ENCODE measurements around the gene ZNF106.

Gene ZNF106

GRCh38 chr15:42364529-42364928, 126.4 kb downstream of the ZNF106 start:
- DNase-seq (ENCODE audit: low read depth): no peak
- TF ChIP-seq MYC (IDR thresholded peaks at IDR 0.05; ENCODE audit: low read depth, low read length) (no peak), CTCF (IDR thresholded peaks at IDR 0.05; ENCODE audit: low read depth, low read length) (no peak), MAX (IDR thresholded peaks at IDR 0.05; ENCODE audit: low read depth, low read length) (no peak), POLR2A (IDR thresholded peaks at IDR 0.05; ENCODE audit: extremely low read depth, insufficient read length) (no peak)
- no peak overlapping the region for H3K4me3 ChIP-seq (ENCODE audit: low read depth, low read length)

- no peak overlapping the region for H3K4me3 ChIP-seq (ENCODE audit: low read depth, low read length)
- TF ChIP-seq CTCF (IDR thresholded peaks at IDR 0.05; ENCODE audit: low read depth, low read length): no peak
- no peak for TF ChIP-seq MYC (IDR thresholded peaks at IDR 0.05; ENCODE audit: low read depth, low read length)
- no peak for TF ChIP-seq POLR2A (IDR thresholded peaks at IDR 0.05; ENCODE audit: extremely low read depth, insufficient read length)
- no peak for TF ChIP-seq MAX (IDR thresholded peaks at IDR 0.05; ENCODE audit: low read depth, low read length)
- DNase-seq (ENCODE audit: low read depth): no peak
Measured at GRCh38 chr15:42363942-42364341, 127.0 kb downstream of the ZNF106 start.

GRCh38 chr15:42363487-42363886, 127.5 kb downstream of the ZNF106 start:
- no peak for TF ChIP-seq POLR2A (IDR thresholded peaks at IDR 0.05; ENCODE audit: extremely low read depth, insufficient read length)
- no peak for TF ChIP-seq CTCF (IDR thresholded peaks at IDR 0.05; ENCODE audit: low read depth, low read length)
- TF ChIP-seq MYC (IDR thresholded peaks at IDR 0.05; ENCODE audit: low read depth, low read length): no peak
- no peak for TF ChIP-seq MAX (IDR thresholded peaks at IDR 0.05; ENCODE audit: low read depth, low read length)
- no peak overlapping the region for H3K4me3 ChIP-seq (ENCODE audit: low read depth, low read length)
- no peak for DNase-seq (ENCODE audit: low read depth)

Measured in NB4 (cell line).